ENCODE measurements around the gene TSPAN3.

Gene TSPAN3

GRCh38 chr15:77021803-77022381, 49.0 kb downstream of the TSPAN3 start:
- no peak for DNase-seq

- no peak for DNase-seq
These were observed 49.8 kb downstream of the TSPAN3 start for GRCh38 chr15:77021088-77021481.

GRCh38 chr15:77020348-77021087, 50.4 kb downstream of the TSPAN3 start:
- no peak for DNase-seq

GRCh38 chr15:77019521-77020331, 51.2 kb downstream of the TSPAN3 start:
- DNase-seq = no peak

GRCh38 chr15:77018796-77019505, 52.0 kb downstream of the TSPAN3 start:
- no peak for DNase-seq

GRCh38 chr15:77017761-77018720, 52.9 kb downstream of the TSPAN3 start:
- no peak for DNase-seq

GRCh38 chr15:77017091-77017660, 53.7 kb downstream of the TSPAN3 start:
- no peak for DNase-seq

GRCh38 chr15:77016321-77016695, 54.6 kb downstream of the TSPAN3 start:
- DNase-seq = no peak

- DNase-seq = no peak
These were observed 55.1 kb downstream of the TSPAN3 start for GRCh38 chr15:77015646-77016320.

GRCh38 chr15:77014132-77015081, 56.5 kb downstream of the TSPAN3 start:
- no peak for DNase-seq

GRCh38 chr15:77013776-77014131, 57.2 kb downstream of the TSPAN3 start:
- no peak for DNase-seq

- DNase-seq = no peak
These were observed 58.0 kb downstream of the TSPAN3 start for GRCh38 chr15:77012868-77013267.

- no peak for DNase-seq
These were observed 58.7 kb downstream of the TSPAN3 start for GRCh38 chr15:77012117-77012712.

- no peak for DNase-seq
These were observed 60.1 kb downstream of the TSPAN3 start for GRCh38 chr15:77010857-77011256.

GRCh38 chr15:77010312-77010686, 60.6 kb downstream of the TSPAN3 start:
- DNase-seq = no peak

GRCh38 chr15:77009646-77010311, 61.1 kb downstream of the TSPAN3 start:
- no peak for DNase-seq

GRCh38 chr15:77009176-77009575, 61.7 kb downstream of the TSPAN3 start:
- no peak for DNase-seq

GRCh38 chr15:77004189-77004588, 66.7 kb downstream of the TSPAN3 start:
- no peak for DNase-seq
